IPS DF 6.9 (cell line): ENCODE data around the gene GHRL.

Source experiments
- DNase-seq: peaks from one replicate; pipeline ENCODE4 v3.0.0-alpha.2; 2013; ENCODE audit warnings: low read depth, low spot score
- H3K27ac ChIP-seq: one replicate; pipeline ENCODE4 v1.5.1; 2013; ENCODE audit warnings: low read length, control low read depth
- H3K27me3 ChIP-seq: 2 replicates; pipeline ENCODE4 v1.6.1; 2013; ENCODE audit warnings: mild to moderate bottlenecking, low read length; ENCODE audit not compliant: control insufficient read depth, insufficient read depth
- H3K36me3 ChIP-seq: 2 replicates; pipeline ENCODE4 v1.6.1; 2013; ENCODE audit warnings: low read length; ENCODE audit not compliant: control insufficient read depth, insufficient read depth
- H3K4me1 ChIP-seq: 2 replicates; pipeline ENCODE4 v1.6.1; 2013; ENCODE audit warnings: low read length; ENCODE audit not compliant: control insufficient read depth, insufficient read depth
- H3K4me3 ChIP-seq: 2 replicates; pipeline ENCODE4 v1.5.1; 2013; ENCODE audit warnings: mild to moderate bottlenecking, low read length
- H3K9me3 ChIP-seq: 2 replicates; pipeline ENCODE4 v1.6.1; 2013; ENCODE audit warnings: low read length, inconsistent platforms; ENCODE audit not compliant: control insufficient read depth, insufficient read depth
- WGBS: extraction: QIAGEN DNeasy Blood & Tissue Kit; methylation state at CpG from one replicate; pipeline ENCODE4 v1.1.7; 2013; ENCODE audit warnings: mixed read lengths, missing lambda C conversion rate; ENCODE audit not compliant: insufficient read length, insufficient coverage; 5-methylcytosine and 5-hydroxymethylcytosine counted together

Gene GHRL

DNA sequence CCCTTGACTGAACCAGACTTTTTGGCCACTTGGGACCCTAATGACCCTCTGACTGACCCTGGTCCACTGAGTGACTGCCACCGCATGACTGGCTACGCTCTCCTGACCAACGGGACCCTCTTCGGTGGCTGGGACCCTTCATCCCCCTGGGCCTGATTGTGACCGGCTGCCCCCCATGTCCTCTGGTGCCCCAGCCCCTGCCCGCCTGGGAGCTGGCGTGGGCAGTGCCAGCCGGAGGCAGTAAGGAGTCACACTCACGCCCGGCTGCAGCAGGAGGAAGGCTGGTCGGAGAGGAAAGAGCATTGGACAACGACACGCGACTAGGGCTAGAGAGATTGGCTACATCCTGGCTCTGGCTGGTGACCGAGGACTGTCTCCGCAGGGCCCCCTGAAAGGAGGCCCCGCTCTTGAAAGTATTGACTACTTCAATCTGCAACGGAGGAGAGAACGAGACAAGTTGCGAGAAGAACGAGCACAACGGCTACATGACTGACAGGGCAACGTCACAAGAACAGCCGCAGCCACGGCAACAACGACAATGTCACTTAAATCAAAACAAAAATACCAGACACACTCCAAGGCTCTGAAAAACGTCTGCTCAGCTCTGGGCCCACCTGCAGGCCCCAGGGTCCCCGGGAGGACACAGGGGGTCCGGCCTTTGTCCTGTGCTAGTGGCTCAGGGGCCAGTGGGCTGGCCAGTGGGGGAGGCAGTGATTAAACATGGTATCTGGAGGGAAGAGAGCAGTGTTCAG is 43.3 kb upstream of the GHRL start:
- Histone ChIP-seq H3K27me3 (no peaks in the 10 kb centered on the region), H3K27ac (no peak overlapping the region), H3K4me1 (no peaks in the 10 kb centered on the region), H3K4me3 (no peak overlapping the region), H3K36me3 (no peaks in the 10 kb centered on the region), H3K9me3 (no peaks in the 10 kb centered on the region)
- no CpG with 5 or more reads among the region's 29 CpGs for WGBS
- DNase-seq, result no peak

DNA sequence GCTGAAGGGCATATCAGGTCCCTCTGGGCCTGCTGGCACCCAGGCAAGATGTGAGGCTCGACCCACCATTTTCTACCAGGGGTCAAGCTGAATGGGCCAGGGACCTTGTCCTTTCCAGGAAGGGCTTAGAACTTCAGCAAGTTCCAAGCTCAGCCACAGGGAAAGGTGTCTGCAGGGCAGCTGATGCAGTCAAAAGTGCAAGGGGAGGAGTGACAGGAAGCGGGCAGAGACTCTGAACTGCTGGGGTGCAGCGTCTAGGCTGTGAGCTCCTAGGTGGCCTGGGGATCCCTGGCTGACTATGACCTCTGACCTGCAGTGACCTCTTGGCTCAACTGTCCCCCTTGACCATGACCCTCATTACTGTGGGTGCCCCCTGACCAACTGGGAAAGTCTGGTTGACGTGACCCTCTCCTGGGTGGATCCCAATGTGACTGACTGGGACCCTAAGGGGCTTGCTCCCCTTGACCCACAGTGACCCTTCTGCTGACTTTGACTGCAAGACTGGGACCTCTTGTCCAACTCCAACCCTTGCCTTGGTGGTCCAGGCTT is 42.5 kb upstream of the GHRL start:
- no CpG with 5 or more reads among the region's 4 CpGs for WGBS
- Histone ChIP-seq H3K36me3 (no peaks in the 10 kb centered on the region), H3K27me3 (no peaks in the 10 kb centered on the region), H3K9me3 (no peaks in the 10 kb centered on the region), H3K27ac (no peak overlapping the region), H3K4me1 (no peaks in the 10 kb centered on the region), H3K4me3 (no peak overlapping the region)
- no peak for DNase-seq

DNA sequence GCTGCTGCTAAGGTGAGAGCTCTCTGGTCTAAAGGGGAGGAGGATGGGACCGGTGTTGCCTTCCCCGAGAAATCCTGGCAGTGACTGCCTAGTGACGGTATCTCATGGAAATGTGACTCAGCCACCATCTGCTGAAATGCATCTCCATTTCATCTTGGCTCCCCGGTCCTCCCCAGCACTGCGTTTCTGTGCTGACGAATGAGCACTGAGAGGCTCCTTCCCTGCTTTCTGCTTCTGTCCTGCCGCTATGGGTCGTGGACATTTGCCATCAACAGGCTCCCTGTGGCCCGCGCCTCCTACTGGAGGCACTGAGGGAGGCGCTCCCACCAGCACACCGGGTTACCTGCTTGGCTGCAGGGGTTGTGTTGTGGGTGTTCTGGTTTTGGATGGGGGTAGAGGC is 41.7 kb upstream of the GHRL start:
- Histone ChIP-seq H3K4me1 (no peaks in the 10 kb centered on the region), H3K9me3 (no peaks in the 10 kb centered on the region), H3K36me3 (no peaks in the 10 kb centered on the region), H3K27me3 (no peaks in the 10 kb centered on the region), H3K27ac (no peak overlapping the region), H3K4me3 (no peak overlapping the region)
- WGBS, result no CpG with 5 or more reads among the region's 12 CpGs
- DNase-seq, result no peak

DNA sequence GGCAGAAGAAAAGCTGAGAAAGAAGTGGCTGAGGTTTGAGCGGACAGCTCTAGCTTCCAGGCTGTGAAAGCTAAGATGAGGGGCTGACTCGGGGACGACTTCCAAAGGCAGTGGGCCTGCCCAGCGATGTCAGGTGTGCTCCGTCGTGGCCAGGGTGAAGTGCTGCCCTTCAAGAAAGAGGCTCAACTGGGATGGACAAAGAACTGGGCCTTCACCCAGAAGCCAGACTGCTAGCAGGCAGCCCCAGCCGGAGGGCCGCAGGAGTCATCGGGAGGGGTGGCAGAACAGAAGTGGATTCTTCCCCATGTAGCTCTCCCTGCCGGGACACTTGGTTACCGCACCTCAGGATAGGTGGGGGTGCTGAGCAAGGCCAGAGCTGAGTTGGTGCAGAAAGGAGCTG is 41.3 kb upstream of the GHRL start:
- H3K9me3 ChIP-seq, result no peaks in the 10 kb centered on the region
- no CpG with 5 or more reads among the region's 11 CpGs for WGBS
- H3K27me3 ChIP-seq, result no peaks in the 10 kb centered on the region
- H3K4me3 ChIP-seq, result no peak overlapping the region
- H3K36me3 ChIP-seq, result no peaks in the 10 kb centered on the region
- no peaks in the 10 kb centered on the region for H3K4me1 ChIP-seq
- no peak for DNase-seq
- no peak overlapping the region for H3K27ac ChIP-seq

DNA sequence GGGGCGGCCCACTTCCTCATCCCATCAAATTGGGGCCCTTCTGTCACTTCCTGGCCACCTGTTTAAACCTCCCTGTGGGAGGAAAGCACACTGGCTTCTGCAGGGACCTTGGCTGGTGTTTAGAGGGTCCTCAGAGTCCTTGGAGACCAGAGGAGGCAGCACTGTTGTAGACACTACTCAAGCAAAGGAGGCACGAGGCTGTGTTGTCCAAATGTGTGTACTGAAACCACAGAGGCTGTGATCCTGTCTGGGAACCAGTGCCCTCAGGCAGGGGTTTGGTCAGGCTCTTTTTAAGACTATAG is 40.6 kb upstream of the GHRL start:
- DNase-seq, result no peak
- WGBS, result no CpG with 5 or more reads among the region's 2 CpGs
- H3K9me3 ChIP-seq, result no peaks in the 10 kb centered on the region
- H3K4me1 ChIP-seq, result no peaks in the 10 kb centered on the region
- no peaks in the 10 kb centered on the region for H3K27me3 ChIP-seq
- H3K4me3 ChIP-seq, result no peak overlapping the region
- no peak overlapping the region for H3K27ac ChIP-seq
- H3K36me3 ChIP-seq, result no peaks in the 10 kb centered on the region

DNA sequence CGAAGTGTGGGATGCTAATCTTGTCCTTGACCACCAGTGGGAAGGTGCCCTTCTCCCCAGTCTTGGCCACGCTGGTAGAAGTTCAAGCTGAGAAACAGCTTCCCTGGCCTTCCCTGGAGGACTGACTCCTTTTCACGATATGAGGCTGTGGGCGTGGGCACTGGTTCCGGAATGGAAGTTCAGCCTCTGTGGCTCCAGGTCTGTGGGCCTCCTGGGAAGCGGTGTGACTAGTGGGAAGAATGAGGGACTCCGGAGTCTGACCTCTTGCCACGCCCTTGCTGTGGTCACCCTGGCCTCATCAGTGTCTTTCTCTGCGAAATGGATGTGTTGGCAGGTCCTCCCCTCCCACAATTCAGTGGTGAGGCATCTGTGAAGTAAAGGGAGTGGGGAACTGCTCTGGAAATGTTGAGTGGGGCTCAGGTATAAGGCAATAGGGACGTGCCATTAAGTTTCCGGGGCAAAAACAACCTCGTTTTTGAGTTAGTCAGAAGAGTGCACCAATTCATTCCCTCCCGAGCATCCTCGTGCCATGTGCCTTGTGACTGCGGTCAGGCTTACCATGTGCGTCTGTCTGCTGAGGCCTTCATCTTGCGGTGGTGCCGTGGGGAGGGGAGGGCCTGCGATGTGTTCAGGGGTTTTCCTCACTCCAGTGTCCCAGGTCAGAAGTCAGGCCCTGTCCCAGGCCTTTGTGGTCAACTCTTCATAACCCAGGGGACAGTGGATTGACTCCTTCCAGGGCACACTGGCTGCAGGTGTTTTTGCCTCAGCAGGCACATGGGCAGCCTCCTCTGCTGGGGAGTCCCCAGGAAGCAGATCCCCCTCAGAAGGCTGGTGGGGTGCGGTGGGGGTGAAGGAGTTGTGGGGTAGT is 40.0 kb upstream of the GHRL start:
- Histone ChIP-seq H3K27me3 (no peaks in the 10 kb centered on the region), H3K36me3 (no peaks in the 10 kb centered on the region), H3K9me3 (no peaks in the 10 kb centered on the region), H3K4me1 (no peaks in the 10 kb centered on the region), H3K27ac (no peak overlapping the region), H3K4me3 (no peak overlapping the region)
- no peak for DNase-seq
- WGBS, result no CpG with 5 or more reads among the region's 20 CpGs

DNA sequence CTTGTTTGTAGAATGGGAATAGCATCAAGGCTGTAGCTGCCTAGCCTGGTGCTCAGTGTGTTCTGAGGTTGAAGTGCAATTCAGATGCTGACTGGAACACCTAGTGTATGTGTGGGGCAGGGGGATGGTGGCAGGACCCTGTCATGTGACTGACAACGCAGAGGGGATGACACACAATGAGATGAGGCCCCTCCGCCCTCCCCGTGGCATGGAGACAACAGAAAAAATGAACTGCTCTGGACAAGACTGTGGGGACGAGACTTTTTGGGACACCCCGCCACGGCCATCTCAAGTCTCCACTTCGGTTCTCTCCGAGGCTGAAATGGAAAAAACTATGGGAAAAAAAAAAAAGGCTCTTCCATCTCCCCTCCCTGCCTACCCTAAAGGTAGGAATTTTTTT is 38.6 kb upstream of the GHRL start:
- no peak for DNase-seq
- Histone ChIP-seq H3K9me3 (no peaks in the 10 kb centered on the region), H3K27ac (no peak overlapping the region), H3K36me3 (no peaks in the 10 kb centered on the region), H3K4me3 (no peak overlapping the region), H3K27me3 (no peaks in the 10 kb centered on the region), H3K4me1 (no peaks in the 10 kb centered on the region)
- WGBS, result no CpG with 5 or more reads among the region's 8 CpGs

DNA sequence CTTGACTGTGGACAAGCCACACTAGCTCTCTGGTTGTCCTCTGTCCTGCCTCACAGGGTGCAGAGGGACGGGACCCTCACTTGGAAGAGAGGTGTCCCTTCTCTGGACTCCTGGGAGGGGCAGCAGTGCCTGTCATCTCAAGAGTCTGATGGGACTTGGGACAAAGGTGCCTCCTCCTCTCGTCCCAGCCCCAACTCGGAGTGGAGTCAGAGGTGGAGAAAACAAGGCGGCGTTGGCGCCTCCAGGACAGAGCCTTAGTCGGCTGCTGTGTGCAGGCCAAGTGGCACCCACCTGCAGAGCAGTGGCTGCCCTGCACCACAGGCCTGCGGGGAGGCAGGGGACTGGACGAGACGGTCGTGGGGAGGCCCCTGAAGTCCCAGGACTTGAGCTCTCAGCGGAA is 37.6 kb upstream of the GHRL start:
- H3K36me3 ChIP-seq, result no peaks in the 10 kb centered on the region
- H3K27me3 ChIP-seq, result no peaks in the 10 kb centered on the region
- no CpG with 5 or more reads among the region's 12 CpGs for WGBS
- DNase-seq, result no peak
- no peaks in the 10 kb centered on the region for H3K4me1 ChIP-seq
- no peaks in the 10 kb centered on the region for H3K9me3 ChIP-seq
- no peak overlapping the region for H3K27ac ChIP-seq
- H3K4me3 ChIP-seq, result no peak overlapping the region

DNA sequence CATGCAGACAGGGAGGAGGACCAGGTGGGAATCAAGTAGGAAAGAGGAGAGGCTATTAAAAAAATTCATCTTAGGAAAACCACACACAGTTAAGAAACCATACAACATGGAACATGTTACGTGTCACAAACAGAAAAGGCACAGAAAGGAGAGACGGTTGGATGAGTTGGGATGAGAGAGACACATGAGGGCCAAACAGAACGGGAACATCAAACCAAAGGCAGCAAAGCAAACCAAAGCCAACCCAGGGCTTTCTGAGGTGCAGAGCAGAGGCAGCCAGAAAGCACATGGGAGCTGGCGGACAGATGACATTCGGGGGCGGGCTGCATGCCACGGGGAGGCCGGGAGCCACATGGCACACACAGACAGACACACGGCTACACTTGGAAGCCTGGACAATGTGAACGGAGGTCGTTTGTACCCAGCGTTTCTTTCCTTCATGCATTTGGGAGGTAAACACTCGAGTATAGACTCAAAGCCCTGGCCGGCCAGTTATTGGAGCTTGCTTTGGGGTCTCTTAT is 36.8 kb upstream of the GHRL start:
- Histone ChIP-seq H3K27me3 (no peaks in the 10 kb centered on the region), H3K36me3 (no peaks in the 10 kb centered on the region), H3K27ac (no peak overlapping the region), H3K4me3 (no peak overlapping the region), H3K4me1 (no peaks in the 10 kb centered on the region), H3K9me3 (no peaks in the 10 kb centered on the region)
- WGBS, result no CpG with 5 or more reads among the region's 14 CpGs
- DNase-seq, result no peak

DNA sequence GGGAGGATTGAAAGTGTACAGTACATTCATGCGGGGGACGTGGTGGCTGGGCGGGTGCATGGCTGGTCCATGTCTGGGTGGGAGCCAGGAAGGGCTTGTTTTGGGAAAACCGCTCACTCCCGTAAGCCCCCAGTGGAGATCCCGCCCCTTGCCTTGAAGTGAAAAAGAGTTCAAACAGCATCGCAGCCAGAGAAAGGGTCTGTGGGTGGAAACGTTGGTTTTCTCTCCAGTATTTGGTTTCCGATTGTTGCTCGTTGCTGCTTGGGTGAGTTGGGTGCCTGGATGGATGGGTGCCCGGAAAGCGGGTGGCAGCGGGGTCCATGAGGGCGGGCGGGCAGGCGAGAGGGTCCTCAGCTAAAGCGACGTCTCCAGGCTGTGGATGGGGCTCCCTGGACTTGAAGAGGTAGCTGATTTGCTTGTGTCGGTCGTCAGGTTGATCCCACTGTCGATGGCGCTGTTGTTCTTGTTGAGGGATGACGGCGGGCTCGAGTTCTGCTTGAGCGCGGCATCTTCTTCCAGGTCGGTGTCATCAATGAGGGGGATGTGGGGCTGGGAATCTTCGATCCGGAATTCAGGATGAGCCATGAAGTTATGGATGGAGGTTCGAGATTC is 35.8 kb upstream of the GHRL start:
- no peak overlapping the region for H3K27ac ChIP-seq
- no CpG with 5 or more reads among the region's 31 CpGs for WGBS
- no peaks in the 10 kb centered on the region for H3K4me1 ChIP-seq
- H3K4me3 ChIP-seq, result no peak overlapping the region
- DNase-seq, result no peak
- H3K27me3 ChIP-seq, result no peaks in the 10 kb centered on the region
- H3K36me3 ChIP-seq, result no peaks in the 10 kb centered on the region
- H3K9me3 ChIP-seq, result no peaks in the 10 kb centered on the region
